ENCODE results near the gene EQTN.
"Not testable (repeated sequence)": the region's sequence is repeated elsewhere in the genome, so short reads cannot be mapped to it uniquely, and the experiment has no call there.

Gene EQTN

DNA sequence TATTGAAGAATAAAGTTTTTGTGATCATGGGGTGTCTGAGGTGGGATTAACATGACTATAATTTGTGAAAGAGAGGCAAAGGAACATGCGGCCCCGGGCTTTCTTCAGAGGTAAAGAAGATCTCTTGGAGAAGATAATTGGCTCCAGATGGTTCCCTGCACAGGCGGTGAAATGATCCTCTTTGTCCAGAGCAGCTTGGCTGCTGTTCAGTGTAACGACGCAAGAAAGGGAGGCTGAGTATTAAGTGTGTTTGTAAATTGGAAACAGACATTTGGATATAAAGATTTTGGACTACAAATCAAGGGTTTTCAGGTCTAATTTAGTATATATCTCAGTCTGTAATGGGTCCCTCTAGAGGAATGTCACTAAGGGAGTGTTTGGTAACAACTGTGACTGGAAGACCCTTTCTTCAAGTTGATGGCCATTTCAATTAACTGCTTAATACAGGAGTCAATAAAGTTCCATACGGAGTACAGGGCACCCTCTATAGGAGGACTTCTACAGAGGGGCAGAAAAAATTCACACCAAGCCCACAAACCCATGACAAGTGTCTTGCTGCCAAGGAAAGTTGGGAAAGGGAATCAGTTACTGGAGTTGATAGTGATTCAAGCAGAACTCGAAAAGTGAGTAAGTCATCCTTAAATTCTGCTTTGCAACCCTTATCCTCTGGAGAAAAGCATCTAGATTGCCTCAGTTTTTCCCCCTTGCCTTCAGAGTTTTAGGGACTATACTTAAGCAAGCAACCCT lies 4.1 kb downstream of the EQTN start:
- no peak for DNase-seq

DNA sequence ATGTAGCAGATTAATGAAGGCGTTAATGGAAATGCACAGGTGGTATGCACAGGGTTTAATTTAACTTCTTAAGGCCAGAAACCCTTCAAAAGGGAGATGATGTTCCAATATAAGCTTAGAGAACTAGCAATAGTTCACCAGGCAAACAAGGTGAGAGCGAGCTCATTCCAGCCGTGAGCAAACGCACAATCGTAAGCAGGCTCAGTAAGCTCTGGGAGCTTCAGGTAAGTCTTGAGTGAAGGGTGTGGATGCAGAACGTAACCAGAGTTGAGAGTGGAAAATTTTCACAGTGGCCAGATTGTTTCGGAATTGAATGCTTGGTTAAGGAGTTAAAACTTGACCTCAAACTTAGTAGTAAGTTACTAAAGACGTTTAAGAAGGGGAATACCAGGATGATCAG lies 5.7 kb downstream of the EQTN start:
- DNase-seq, result no peak

DNA sequence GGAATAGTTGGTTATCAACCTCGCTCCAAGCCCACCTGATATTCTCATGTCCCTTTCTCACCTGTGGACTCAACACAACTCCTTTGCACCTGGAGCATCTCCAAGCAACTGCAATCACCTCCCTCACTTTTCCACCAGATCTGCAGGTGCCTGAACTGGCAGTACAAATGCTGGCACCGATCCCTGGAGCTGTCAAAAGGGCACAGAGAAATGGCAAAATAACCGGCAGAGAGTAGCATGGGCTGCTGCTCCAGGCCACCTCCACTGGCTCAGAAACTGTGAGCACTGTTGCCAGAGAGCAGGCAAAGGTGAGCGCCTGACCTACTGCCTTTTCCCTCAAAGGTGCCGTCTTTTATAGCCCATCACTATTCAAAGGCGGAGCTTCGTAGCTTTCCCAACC lies 14.7 kb downstream of the EQTN start:
- no peak for DNase-seq

DNA sequence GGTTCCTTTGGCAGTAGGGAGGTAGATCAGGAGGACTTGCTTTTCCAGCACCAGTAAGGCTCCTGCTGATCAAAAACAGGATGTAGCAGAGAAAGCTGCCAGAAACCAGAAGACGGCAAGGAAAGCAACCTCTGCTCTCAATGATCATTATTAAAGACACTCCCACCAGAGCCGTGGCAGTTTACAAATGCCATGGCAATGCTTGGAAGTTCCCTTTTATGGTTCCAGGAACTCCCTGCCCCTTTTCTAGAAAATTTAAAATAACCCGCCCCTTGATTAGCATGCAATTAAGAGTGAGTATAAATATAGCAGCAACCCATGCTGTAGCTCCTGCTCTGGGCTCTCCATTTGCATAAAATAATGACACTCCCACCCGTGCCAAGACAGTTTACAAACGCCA lies 16.1 kb downstream of the EQTN start:
- no peak for DNase-seq

DNA sequence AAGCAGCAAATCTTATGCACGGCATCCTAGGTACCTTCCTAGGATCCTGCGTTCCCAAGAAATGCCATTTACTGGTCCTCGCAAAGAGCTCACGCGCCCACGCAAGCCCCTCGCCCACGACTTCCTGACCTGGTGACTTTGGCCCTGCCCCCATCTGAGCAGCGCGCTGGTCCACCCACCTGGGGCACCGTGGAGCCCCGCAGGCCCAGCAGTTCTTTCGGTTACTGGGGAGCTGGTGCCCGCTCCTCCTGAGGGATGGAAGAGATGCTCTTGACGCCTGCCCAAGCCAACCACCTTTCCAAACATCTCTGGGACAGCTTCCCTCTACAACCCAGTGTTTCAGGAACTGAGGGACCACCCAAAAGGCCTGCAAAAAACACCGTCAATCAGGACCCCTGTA lies 16.7 kb downstream of the EQTN start:
- no peak for DNase-seq

DNA sequence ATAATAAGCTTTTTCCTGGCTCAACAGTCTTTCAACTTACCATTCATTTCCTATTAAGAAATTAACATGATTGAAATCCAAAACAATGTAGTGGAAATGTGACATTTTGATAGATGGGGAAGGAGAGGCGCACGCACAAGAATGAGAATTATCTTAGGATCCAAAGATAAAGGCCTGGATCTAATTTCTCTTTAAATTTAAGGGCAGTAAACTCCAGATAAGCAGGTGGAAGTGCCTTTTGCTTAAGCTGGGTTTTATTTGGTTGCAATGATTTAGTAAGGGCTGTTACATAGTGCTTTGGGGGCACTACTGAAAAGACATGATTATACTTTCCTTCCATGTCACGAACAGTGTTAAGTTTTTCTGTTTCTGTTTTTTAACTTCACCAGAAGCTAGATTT lies 17.3 kb downstream of the EQTN start:
- no peak for DNase-seq

DNA sequence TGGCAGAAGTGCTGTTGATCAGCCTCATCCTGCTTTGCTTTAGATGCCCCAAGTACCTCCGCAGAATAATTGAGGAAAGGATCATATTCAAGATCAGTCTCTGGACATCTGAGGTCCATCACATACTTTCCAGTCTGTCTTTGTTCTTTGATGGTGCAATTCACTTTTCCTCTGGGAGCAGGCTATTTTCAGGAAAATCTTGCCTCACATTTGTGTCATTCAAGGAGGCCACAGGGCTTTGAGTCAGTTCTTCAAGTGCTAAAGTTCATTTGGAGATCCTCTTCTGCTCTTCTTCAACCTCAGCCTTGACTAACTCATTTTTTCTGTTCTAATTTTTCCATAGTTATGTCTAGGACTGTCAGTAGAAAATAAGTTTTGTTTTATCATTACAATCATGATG lies 18.6 kb downstream of the EQTN start:
- no peak for DNase-seq

DNA sequence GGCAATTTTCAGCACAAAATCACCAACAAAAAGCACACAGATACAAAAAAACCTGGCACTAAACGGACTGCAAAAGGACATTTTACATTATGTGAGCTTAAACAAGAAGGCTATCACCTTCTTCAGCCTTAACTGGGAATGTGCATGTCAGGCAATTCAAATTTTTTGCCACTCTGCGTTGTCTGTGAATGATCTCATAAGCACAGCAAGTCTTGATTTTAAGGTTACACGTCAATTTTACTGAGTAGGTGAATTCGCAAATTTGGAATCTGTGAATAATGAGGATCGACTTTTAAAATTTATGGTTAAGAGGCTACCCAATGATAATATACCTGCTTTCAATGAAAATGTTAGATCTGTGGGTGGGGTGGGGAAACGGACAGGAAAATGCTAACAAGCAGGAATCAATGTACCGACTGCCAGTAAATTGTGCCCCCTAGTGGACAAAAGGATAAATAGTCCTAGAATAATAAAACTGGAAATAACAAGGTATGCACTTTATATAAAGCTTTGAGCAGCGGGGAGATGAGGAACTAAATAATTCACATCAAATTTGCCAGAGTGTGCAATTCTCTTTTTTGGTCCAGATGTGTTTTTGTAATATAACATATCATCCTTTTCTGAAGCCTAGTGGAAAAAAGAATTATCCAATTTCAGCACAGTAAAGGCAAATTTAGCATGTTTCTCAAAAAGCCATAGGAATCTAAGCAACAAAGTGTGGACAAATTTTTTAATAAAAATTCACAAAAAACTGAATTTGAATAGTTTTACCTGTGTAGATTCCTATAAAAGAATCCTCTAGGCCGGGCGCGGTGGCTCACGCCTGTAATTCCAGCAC lies 20.5 kb downstream of the EQTN start:
- peak; percentile 61 for DNase-seq

DNA sequence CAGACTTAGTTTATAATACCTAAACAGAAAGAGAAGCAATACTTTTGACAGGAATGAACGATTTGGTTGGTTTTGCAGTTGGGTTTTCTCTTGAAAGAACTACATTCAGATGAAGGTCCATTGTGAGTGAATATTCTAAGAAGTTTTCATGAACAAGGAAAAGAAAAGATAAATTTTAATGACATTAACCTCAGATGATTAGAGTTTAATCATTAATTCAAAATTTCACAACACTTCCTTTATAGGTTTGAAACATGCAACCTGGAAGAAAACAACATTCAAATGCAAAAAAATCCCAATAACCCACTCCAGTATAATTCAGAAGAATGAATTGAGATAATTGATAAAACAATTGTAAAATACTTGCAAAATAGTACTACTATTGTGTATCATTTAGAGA lies 23.8 kb downstream of the EQTN start:
- no peak for DNase-seq

DNA sequence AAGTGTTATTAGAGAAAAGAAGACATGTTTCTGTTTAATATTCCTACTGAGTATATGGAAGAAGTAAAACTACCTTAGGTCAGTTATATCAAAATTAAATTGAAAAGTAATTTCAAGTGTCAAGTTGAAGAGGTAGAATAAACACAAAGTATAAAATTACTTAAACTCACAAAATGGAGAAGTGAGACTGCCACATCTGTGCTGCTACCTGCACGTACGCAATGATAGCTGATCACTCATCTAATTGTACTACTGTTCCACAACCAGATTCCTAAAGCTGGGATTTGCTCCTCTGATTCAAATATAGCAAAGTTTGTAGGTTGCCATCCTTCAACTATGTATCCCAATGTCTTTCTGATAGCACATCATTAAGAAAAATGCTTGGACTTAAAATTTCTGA lies 24.8 kb downstream of the EQTN start:
- no peak for DNase-seq

DNA sequence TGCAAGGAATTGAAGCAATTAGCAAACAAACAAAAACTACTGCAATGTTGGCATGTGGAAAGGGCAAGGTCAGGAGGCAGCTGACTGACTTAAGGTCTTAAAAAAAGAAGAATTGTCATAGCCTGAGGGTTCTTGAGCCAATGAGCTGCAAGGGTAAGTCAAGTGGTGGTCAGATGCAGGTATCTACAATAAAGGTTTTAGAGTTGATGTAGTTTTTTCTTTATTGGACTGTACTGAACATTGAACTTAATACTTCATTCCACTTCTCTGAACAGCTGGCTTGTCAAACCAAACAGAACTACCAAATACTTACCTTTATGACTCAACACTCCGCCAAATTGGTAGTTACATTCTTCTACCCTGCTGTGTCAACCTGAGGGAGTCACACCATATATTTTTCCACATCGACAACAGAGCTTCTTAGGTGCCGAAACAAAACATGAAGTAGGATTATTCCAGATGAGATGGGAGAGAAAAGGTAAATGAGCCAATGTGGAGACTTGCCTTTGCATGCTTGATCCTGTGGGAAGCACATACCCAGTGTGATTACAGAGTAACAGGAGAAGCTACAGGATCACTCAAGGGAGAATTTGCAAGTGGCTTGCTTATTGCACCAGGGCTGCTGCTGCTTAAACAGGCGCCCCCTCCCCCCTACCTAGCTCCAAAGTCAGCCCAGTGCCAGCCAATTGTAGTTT lies 35.3 kb downstream of the EQTN start:
- no peak for DNase-seq

DNA sequence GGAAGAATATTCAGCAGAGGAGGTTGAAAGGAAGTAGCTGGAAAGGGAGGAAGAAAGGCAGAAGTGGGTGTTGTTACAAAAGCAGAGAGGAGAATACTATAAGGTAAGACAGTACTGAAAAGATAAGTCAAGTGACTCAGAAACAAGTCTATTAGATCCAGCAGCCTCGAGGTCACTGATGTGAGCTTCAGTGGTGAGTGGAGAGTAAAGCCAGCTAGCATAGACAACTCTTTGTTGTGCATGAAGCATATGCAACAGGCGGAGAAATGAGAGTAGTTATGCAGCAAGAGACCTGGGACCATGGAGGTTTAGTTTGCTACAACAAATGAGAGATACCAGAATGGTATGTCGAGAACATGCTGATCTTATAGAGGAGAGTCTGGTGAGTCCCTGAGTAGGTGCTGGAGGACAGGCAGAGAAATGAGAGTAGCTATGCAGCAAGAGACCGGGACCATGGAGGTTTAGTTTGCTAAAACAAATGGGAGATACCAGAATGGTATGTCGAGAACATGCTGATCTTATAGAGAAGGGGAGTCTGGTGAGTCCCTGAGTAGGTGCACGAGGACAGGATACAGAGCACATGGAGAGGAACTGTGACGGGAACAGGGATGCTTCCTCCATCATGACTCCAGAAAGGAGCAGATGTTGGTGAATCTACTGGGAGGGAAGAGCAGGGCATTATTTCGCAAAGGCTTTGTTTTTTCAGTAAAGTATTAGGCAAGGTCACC lies 36.0 kb downstream of the EQTN start:
- no peak for DNase-seq

DNA sequence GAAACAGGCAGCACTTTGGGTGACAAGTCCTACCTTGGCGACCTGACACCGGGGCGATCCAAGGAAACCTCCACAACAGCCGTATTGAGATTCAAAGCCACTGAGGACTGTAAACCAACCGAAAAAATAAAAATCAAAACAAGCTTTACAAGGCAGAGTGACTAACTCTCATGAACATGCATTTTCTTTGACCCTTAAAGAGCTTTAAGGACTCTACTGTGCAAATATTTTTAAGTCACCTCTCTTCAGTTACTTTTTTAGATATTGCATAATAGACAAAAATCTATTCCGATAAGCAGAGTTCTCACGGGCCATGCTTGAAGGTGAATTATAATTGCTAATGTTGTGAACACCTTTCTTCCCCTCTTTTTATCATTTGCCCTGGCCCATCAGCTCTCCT lies 38.3 kb downstream of the EQTN start:
- DNase-seq, result no peak

DNA sequence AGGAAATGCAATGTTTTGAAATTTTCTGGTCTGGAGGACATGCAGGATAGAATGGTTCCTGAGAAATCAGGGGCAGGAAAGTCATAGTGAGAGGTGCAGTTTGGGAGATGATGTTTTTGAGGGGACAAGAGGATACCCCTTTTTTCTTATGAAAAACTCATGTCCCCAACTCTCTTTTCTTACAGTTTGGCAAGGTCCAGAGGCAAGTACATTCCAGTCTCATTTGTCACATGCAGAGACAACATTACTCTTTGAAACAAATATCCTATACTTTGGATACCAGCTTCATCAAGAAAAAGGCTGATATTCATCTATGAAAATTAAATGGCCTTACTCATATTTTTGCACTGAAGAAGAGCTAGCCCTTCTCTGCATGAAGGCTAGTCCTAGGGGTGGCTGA lies 48.2 kb downstream of the EQTN start:
- DNase-seq, result no peak

DNA sequence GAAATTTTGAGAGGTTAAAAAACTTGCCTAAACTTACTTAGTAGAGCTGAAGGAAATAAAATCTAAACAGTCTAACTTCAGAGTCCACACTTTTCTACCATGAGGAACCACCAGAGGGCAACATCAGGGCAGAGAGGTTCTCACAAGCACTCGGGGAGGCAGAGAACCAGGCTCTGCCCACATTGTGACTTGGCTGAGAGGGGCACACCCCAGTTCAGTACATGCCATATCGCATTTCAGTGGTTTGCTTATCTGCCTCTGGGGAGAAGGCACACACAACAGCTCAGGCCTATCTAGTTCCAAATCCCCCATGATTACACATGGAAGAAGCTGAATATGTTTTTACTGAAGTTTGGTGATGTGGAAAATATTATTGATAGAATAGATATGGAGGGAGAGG lies 49.2 kb downstream of the EQTN start:
- peak; percentile 1 for DNase-seq

DNA sequence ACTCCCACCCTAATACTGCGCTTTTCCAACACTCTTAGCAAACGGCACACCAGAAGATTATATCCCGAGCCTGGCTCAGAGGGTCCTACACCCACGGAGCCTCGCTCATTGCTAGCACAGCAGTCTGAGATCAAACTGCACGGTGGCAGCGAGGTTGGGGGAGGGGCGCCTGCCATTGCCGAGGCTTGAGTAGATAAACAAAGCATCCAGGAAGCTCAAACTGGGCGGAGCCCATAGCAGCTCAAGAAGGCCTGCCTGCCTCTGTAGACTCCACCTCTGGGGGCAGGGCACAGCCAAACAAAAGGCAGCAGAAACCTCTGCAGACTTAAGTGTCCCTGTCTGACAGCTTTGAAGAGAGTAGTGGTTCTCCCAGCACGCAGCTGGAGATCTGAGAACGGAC lies 57.3 kb downstream of the EQTN start:
- DNase-seq, result not testable (repeated sequence)
